GM12865 (cell line): ENCODE measurements around the gene RAB43.

Source experiments
- DNase-seq: peaks from one replicate; pipeline ENCODE4 v3.0.0; 2010; ENCODE audit warnings: low read depth
- H3K4me3 ChIP-seq: 2 replicates; pipeline ENCODE4 v1.5.1; 2011; ENCODE audit warnings: mild to moderate bottlenecking, low read depth, low read length, control low read depth
- TF ChIP-seq, protein P1 (sequence below): IDR thresholded peaks from 2 replicates; pipeline ENCODE4 v1.5.1; 2011; ENCODE audit warnings: low read length, control low read depth, low read depth, inconsistent platforms; ENCODE audit not compliant: insufficient read depth; ENCODE audit errors: missing control alignments

RAB43 gene

DNA sequence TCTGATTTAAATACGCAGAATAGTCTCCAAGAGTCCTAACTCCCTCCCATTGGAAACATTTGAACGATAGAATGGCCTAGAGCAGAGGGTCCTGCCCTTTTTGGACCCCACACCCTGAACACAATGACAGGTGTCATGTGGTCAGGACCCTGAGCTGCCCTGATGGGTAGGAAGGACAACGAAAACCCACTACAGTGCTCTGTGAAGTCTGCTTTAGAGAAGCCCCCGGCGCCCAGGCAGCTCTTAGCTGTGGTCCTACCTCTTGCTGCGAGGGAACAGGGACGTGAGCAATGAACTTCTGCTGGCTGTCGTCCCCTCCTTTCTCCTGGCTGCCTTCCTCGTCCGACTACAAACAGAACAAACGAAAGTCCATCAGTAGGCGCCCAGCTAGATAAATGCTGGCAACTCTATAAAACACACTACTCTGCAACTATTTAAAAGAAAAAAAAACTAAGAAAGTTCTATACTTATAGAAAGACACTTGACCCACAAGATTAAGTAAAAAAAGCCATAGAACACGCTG, 8.7 kb upstream of the RAB43 start:
- no peak overlapping the region for H3K4me3 ChIP-seq
- TF ChIP-seq, protein P1, sequence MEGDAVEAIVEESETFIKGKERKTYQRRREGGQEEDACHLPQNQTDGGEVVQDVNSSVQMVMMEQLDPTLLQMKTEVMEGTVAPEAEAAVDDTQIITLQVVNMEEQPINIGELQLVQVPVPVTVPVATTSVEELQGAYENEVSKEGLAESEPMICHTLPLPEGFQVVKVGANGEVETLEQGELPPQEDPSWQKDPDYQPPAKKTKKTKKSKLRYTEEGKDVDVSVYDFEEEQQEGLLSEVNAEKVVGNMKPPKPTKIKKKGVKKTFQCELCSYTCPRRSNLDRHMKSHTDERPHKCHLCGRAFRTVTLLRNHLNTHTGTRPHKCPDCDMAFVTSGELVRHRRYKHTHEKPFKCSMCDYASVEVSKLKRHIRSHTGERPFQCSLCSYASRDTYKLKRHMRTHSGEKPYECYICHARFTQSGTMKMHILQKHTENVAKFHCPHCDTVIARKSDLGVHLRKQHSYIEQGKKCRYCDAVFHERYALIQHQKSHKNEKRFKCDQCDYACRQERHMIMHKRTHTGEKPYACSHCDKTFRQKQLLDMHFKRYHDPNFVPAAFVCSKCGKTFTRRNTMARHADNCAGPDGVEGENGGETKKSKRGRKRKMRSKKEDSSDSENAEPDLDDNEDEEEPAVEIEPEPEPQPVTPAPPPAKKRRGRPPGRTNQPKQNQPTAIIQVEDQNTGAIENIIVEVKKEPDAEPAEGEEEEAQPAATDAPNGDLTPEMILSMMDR, result no peak
- DNase-seq, result no peak

DNA sequence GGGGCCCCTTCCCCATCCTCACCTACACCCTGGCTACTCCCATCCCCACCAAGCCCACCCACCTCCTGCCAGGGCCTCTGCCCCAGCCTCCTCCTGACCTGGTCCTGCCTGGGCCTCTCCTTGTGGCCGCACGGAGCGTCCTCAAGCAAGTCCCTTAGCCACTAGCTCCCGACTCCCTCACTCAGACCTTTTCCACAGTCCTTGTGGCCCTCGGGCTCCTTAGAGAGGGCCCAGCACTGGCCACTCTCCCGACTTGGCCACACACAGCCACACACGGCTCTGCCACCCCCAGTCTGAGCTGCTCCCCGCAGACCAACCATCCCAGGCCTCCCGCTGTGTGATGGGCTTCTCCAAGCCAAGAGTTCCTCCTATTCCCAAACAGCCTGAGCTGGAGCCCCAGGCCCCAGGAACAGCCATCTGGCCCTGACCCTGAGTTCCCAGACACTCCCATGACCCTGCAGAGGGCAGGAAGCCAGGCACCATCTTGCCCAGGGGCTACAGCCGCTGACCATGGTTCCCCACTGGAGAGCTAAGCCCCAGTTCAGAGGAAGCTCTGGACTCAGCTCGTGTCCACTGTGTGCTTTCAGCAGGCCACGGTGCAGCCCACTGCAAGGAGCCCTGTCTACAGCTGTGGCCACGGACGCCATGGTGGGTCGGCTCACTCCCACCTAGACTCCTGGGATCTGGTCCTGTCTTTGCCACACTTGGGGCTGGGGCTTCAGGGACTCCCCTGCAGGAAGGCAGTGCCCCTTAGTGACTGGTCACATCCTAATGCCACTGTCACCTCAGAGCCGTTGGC, 7.0 kb upstream of the RAB43 start:
- TF ChIP-seq, protein P1, result no peak

GRCh38 chr3:129126726-129127280, 5.2 kb upstream of the RAB43 start:
- TF ChIP-seq, protein P1, result no peak
- no peak overlapping the region for H3K4me3 ChIP-seq
- DNase-seq, result no peak

More for the DNA sequence above, 7.0 kb upstream of the RAB43 start:
- no peak overlapping the region for H3K4me3 ChIP-seq
- no peak for DNase-seq

DNA sequence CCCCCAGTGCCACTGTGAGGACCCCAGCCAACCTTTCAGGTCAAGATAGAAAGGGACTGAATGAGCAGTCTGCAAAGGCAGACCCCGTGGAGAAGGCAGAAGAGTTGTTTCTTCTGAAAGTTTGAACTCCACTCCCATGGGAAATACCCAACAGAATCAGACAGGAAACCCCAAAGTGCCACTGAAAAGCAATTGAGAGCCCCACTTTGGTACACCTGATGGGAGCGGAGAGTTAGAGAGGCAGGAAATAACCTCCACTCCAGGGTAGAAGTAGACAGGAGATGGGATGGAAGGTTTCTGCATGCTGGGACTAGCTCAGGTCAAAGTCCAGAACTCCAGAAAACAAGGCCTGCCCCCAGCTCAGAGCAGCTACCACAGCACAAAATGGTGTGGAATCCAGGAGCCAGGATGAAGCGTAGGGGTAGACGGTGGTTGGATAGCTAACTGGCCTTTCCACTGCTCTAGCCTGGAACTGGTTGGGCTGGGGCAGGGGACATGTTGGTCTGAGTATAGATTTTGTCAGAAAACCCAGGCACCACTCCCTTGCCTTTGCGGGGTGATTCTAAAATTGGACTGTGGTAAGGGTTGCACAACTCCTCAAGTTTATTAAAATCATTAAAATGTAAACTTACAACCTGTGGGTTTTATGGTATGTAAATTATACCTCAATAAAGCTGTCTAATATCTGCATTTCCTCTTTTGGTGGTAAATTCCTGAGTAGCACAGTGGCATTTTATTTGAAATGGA, 1.9 kb upstream of the RAB43 start:
- peak; percentile 36 for DNase-seq
- TF ChIP-seq, protein P1, result no peak

DNA sequence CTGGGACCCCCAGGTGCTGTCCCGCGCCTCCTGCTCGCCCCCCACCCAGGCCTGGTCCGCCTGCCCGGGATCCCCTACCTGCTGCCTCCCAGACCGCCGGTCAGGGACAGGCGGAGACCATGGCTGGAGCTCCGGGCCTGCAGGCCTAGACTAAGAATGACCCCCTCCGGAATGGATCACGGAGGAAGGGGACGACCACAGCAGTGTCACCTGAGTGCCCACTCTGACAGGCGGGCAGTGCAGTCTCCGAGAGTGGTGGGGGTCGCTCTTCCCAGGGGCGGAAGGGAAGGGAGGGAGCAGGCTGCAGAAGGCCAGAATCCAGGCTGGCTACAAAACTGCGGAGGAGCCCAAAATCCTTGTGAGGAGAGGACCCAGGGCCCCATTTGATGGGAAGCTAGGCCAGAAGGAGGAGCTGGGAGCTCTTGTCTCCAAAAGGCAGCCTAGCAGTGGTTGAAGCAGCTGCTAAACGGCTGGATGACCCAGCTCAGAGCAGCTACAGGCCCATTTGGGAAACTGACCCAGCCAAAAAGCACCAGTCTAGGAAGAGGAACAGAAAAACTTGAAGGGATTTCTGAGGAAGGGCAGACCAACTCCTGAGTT, 908 bp upstream of the RAB43 start:
- no peak overlapping the region for H3K4me3 ChIP-seq
- TF ChIP-seq, protein P1, result no peak
- peak; percentile 14 for DNase-seq

More for the DNA sequence above, 1.9 kb upstream of the RAB43 start:
- H3K4me3 ChIP-seq, result no peak overlapping the region

DNA sequence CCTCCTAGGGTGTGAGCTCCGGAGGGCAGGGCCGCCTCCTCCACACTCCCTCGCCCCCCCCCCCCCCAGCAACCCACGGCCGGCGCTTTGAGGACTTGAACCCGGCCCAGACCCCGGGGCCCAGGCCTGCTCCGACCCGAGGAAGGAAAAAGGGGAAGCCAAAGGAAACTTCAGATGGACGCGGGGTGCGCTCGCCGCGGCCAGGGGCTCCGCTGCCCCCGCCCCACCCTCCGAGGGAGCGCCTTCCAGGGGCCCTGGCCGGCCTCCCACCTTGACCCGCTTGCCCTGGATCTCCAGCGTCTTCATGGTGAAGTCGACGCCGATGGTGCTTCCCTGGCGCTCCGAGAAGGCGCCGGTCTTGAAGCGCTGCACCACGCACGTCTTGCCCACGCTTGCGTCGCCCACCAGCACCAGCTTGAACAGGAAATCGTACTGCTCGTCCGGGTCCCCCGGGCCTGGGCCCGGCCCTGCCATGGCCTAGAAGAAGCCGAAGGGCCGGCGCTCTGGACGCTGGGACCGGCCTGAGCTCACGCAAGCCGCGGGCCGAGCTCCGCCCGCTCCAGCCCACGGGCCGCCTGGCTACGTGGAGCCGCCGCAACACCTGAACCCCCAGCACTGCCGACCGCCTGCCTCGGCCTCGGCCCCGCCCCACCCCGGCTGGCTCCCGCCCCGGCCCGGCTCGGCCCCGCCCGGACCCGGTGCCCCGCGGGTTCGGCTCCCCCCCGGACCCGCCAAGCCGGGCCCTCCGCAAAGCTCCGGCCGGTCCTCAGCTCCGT, 400 bp downstream of the RAB43 start:
- no peak for DNase-seq
- TF ChIP-seq, protein P1, result no peak
- peak overlapping the region; percentile 73 for H3K4me3 ChIP-seq
